HepG2 (cell line): ENCODE results near the gene ADAMTS4. TPM values are rescaled to one million over a fixed set of nuclear protein-coding genes. Genes with fewer than 3 reads are reported as not detected.

Experiments used
- ASH2L ChIP-seq: fragments of 300-600, 200-600 bp; sonication (generic); IDR thresholded peaks from 2 replicates; pipeline ENCODE4 v1.7.0; 2017; ENCODE audit warnings: low read depth, mild to moderate bottlenecking, moderate library complexity, mixed read lengths, low read length; ENCODE audit not compliant: insufficient read length
- CC2D1A ChIP-seq: sonication (generic); formaldehyde crosslinking; IDR thresholded peaks from 2 replicates; pipeline ENCODE4 v1.8.1; 2023; ENCODE audit warnings: mild to moderate bottlenecking, missing genetic modification reagents
- E2F5 ChIP-seq: sonication (generic); formaldehyde crosslinking; conservative IDR thresholded peaks from 2 replicates; pipeline ENCODE4 v1.4.0; 2020; ENCODE audit warnings: missing genetic modification reagents
- GATAD2A ChIP-seq: IDR thresholded peaks from 2 replicates; pipeline ENCODE4 v1.6.1; 2016
- MBNL3 ChIP-seq: fragments of 250-450 bp; sonication (Bioruptor Pico); conservative IDR thresholded peaks from 2 replicates; pipeline ENCODE4 v1.8.0; 2022; ENCODE audit warnings: mild to moderate bottlenecking, inconsistent platforms
- MIER2 ChIP-seq: IDR thresholded peaks from 2 replicates; pipeline ENCODE4 v1.6.1; 2016; ENCODE audit warnings: missing biosample characterization, missing genetic modification reagents
- MYNN ChIP-seq: sonication (generic); formaldehyde crosslinking; IDR thresholded peaks from 2 replicates; pipeline ENCODE4 v1.4.0; 2020; ENCODE audit warnings: mild to moderate bottlenecking, low read depth, missing genetic modification reagents
- POGK ChIP-seq: sonication (generic); formaldehyde crosslinking; conservative IDR thresholded peaks from 2 replicates; pipeline ENCODE4 v1.8.0; 2022; ENCODE audit warnings: mild to moderate bottlenecking, moderate library complexity, missing genetic modification reagents
- RBAK ChIP-seq: sonication (generic); formaldehyde crosslinking; IDR thresholded peaks from 2 replicates; pipeline ENCODE4 v1.5.1; 2020; ENCODE audit warnings: mild to moderate bottlenecking, missing genetic modification reagents
- SIX4 ChIP-seq: sonication (generic); formaldehyde crosslinking; IDR thresholded peaks from 2 replicates; pipeline ENCODE4 v1.4.0; 2020; ENCODE audit warnings: missing genetic modification reagents
- TBX3 ChIP-seq: fragments of 450-650 bp; IDR thresholded peaks from 2 replicates; pipeline ENCODE4 v1.6.1; 2017; ENCODE audit warnings: antibody characterized with exemption, mild to moderate bottlenecking, inconsistent platforms, borderline replicate concordance
- TERF1 ChIP-seq: sonication (generic); formaldehyde crosslinking; IDR thresholded peaks from 2 replicates; pipeline ENCODE4 v1.8.0; 2022; ENCODE audit warnings: mild to moderate bottlenecking, missing genetic modification reagents, moderate library complexity
- YEATS4 ChIP-seq: sonication (generic); formaldehyde crosslinking; IDR thresholded peaks from 2 replicates; pipeline ENCODE4 v1.4.0; 2020; ENCODE audit warnings: missing genetic modification reagents, borderline replicate concordance
- ZFAT ChIP-seq: sonication (generic); formaldehyde crosslinking; conservative IDR thresholded peaks from 2 replicates; pipeline ENCODE4 v1.8.1; 2023; ENCODE audit warnings: missing genetic modification reagents, inconsistent platforms
- ZFP36L2 ChIP-seq: sonication (generic); formaldehyde crosslinking; IDR thresholded peaks from 2 replicates; pipeline ENCODE4 v1.4.0; 2020; ENCODE audit warnings: missing genetic modification reagents
- ZNF138 ChIP-seq: sonication (generic); formaldehyde crosslinking; IDR thresholded peaks from 2 replicates; pipeline ENCODE4 v1.5.0; 2020; ENCODE audit warnings: mild to moderate bottlenecking, low read depth, missing genetic modification reagents
- ZNF230 ChIP-seq: sonication (generic); formaldehyde crosslinking; IDR thresholded peaks from 2 replicates; pipeline ENCODE4 v1.4.0; 2020; ENCODE audit warnings: mild to moderate bottlenecking, missing genetic modification reagents
- ZNF549 ChIP-seq: sonication (generic); formaldehyde crosslinking; IDR thresholded peaks from 2 replicates; pipeline ENCODE4 v1.5.0; 2020; ENCODE audit warnings: missing genetic modification reagents
- ZNF713 ChIP-seq: sonication (generic); formaldehyde crosslinking; IDR thresholded peaks from 2 replicates; pipeline ENCODE4 v1.4.0; 2020; ENCODE audit warnings: mild to moderate bottlenecking, missing genetic modification reagents
- ZNF737 ChIP-seq: sonication (generic); formaldehyde crosslinking; IDR thresholded peaks from 2 replicates; pipeline ENCODE4 v1.5.0; 2020; ENCODE audit warnings: missing genetic modification reagents, mild to moderate bottlenecking, borderline replicate concordance
- ZNF773 ChIP-seq: sonication (generic); formaldehyde crosslinking; IDR thresholded peaks from 2 replicates; pipeline ENCODE4 v1.4.0; 2020; ENCODE audit warnings: missing genetic modification reagents, borderline replicate concordance
- ZNF780A ChIP-seq: sonication (generic); formaldehyde crosslinking; IDR thresholded peaks from 2 replicates; pipeline ENCODE4 v1.8.0; 2022; ENCODE audit warnings: mild to moderate bottlenecking, missing genetic modification reagents, moderate library complexity
- ZZZ3 ChIP-seq: sonication (generic); formaldehyde crosslinking; IDR thresholded peaks from 2 replicates; pipeline ENCODE4 v1.4.0; 2020; ENCODE audit warnings: missing genetic modification reagents, mild to moderate bottlenecking, borderline replicate concordance
- polyA plus RNA-seq, 8 experiments: library from polyadenylated mRNA; depleted of rRNA in 3 of 8; stranded (reverse) in 7 of 8; unstranded in 1 of 8; fragments of >200 nt; fragmentation: Illumina TruSeq in 4 of 8; extraction: Trizol in 4 of 8; gene quantifications; 2 replicates each; pipeline versions ENCODE4 v1.2.1 to v1.2.3, GENCODE V29; 2011 to 2016; ENCODE audit warnings: low read depth in 4 of 8, missing spikeins in 1 of 8, mixed read lengths in 1 of 8; ENCODE audit not compliant: insufficient read depth in 1 of 8
- total RNA-seq, 5 experiments: library from RNA; depleted of rRNA; stranded (reverse); fragments of >200 nt; fragmentation: Illumina TruSeq; extraction: Trizol; gene quantifications; 2 replicates each; pipeline ENCODE4 v1.2.3, GENCODE V29; 2016; ENCODE audit warnings: low read depth in 1 of 5
- TF ChIP-seq, protein P1 (sequence below): IDR thresholded peaks from 2 replicates; pipeline ENCODE4 v1.6.1; 2018; ENCODE audit warnings: missing genetic modification reagents

Gene ADAMTS4
- total and polyA plus RNA-seq, 2 of the 13 experiments (the other 11 are each of a cell fraction or from before 2014, with no cell fraction given) = 0.51 to 1.7 TPM

DNA sequence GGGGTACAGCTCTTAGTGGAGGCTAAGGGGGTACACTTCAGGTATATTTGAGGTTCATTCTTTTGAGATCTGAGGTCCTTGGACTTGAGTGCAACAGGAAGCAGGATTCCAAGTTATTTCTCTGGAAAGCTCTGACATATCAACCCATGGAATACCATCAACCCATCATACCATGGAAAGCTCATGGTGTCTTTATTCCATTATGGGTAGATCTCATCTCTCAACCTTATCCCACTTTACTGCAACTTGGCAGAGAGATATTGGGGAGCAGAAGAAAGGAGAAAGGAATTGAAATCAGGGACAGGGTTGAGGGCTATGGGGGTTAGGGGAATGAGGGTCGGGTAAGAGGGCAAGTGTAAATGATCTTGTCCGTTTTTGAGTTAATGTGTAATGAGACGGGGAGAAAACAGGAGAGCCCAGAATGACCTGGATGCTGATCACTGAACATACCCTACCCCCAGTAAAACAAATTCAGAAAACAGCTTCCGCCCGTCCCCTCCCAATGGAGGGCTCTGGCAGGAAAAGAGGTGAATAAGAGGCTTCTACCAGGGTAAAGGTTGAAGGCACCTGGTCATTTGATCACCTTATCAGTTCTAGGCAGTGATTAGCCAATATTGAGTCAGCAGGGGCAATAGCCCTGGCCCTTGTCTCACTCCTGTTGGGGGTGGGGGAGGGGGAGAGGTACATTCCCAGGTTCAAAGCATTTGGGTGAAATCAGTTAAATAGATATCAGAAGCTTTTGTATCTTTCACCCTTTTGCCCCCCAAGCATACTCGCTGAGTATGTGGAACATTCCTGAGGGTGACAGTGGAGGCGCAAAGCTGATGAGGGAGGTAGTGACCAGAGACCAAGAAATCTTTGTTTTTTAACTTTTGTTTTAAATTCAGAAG is 25.2 kb upstream of the ADAMTS4 start (continued):
- TF ChIP-seq POGK (CRISPR knock-in tag) (no peak; the same call in none of the 2 replicates), ZNF138 (CRISPR knock-in tag) (no peak), RBAK (CRISPR knock-in tag) (no peak), ZNF230 (CRISPR knock-in tag) (peak; percentile 5; the same call in 1 of the 2 replicates), E2F5 (CRISPR knock-in tag) (no peak), ZFAT (CRISPR knock-in tag) (no peak), MIER2 (peak; percentile 48; the same call in 1 of the 2 replicates), TBX3 (peak; percentile 33; the same call in 1 of the 2 replicates), ASH2L (peak; percentile 93), ZFP36L2 (CRISPR knock-in tag) (no peak), ZNF773 (CRISPR knock-in tag) (no peak), ZNF780A (CRISPR knock-in tag) (no peak), MYNN (CRISPR knock-in tag) (no peak; the same call in 1 of the 2 replicates), ZNF549 (CRISPR knock-in tag) (no peak), ZNF713 (no peak), YEATS4 (no peak; the same call in 1 of the 2 replicates), SIX4 (CRISPR knock-in tag) (peak; percentile 88), MBNL3 (CRISPR knock-in tag) (no peak), GATAD2A (CRISPR knock-in tag) (peak; percentile 77; the same call in 1 of the 2 replicates), TERF1 (no peak), ZZZ3 (CRISPR knock-in tag) (no peak), CC2D1A (CRISPR knock-in tag) (no peak), ZNF737 (CRISPR knock-in tag) (no peak)
- TF ChIP-seq, protein P1, sequence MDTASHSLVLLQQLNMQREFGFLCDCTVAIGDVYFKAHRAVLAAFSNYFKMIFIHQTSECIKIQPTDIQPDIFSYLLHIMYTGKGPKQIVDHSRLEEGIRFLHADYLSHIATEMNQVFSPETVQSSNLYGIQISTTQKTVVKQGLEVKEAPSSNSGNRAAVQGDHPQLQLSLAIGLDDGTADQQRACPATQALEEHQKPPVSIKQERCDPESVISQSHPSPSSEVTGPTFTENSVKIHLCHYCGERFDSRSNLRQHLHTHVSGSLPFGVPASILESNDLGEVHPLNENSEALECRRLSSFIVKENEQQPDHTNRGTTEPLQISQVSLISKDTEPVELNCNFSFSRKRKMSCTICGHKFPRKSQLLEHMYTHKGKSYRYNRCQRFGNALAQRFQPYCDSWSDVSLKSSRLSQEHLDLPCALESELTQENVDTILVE (CRISPR knock-in tag) = no peak; the same call in 1 of the 2 replicates
